Measurements from ENCODE around the gene SGIP1. TPM values are rescaled to one million over a fixed set of nuclear protein-coding genes. Genes with fewer than 3 reads are reported as not detected.
A peak's percentile ranks its signal among the peaks of the same experiment; 100 is the strongest.

SGIP1 gene
- total RNA-seq, 1 donor: 180 TPM

GRCh38 chr1:66760506-66760905 lies 226.6 kb downstream of the SGIP1 start:
- no peak for TF ChIP-seq CTCF (IDR thresholded peaks at IDR 0.05; ENCODE audit: insufficient read depth, low read depth, low read length)
- H3K4me3 ChIP-seq (ENCODE audit: low read depth, low read length): no peak overlapping the region
- DNase-seq (ENCODE audit: low read depth): no peak

GRCh38 chr1:66761221-66761620 lies 227.3 kb downstream of the SGIP1 start:
- no peak overlapping the region for H3K4me3 ChIP-seq (ENCODE audit: low read depth, low read length)
- DNase-seq (ENCODE audit: low read depth): peak; percentile 72
- peak; percentile 13 for TF ChIP-seq CTCF (IDR thresholded peaks at IDR 0.05; ENCODE audit: insufficient read depth, low read depth, low read length)

GRCh38 chr1:66764994-66765578 lies 231.1 kb downstream of the SGIP1 start:
- peak; percentile 71 for DNase-seq (ENCODE audit: low read depth)
- H3K4me3 ChIP-seq (ENCODE audit: low read depth, low read length): no peak overlapping the region
- peak; percentile 78 for TF ChIP-seq CTCF (IDR thresholded peaks at IDR 0.05; ENCODE audit: insufficient read depth, low read depth, low read length)

- H3K4me3 ChIP-seq (ENCODE audit: low read depth, low read length): no peak overlapping the region
- no peak for TF ChIP-seq CTCF (IDR thresholded peaks at IDR 0.05; ENCODE audit: insufficient read depth, low read depth, low read length)
- DNase-seq (ENCODE audit: low read depth): no peak
Measured at GRCh38 chr1:66767626-66768025, 233.7 kb downstream of the SGIP1 start.

- no peak overlapping the region for H3K4me3 ChIP-seq (ENCODE audit: low read depth, low read length)
- no peak for TF ChIP-seq CTCF (IDR thresholded peaks at IDR 0.05; ENCODE audit: insufficient read depth, low read depth, low read length)
- DNase-seq (ENCODE audit: low read depth): no peak
Measured at GRCh38 chr1:66768965-66769364, 235.0 kb downstream of the SGIP1 start.

GRCh38 chr1:66769512-66770229 lies 235.7 kb downstream of the SGIP1 start:
- DNase-seq (ENCODE audit: low read depth): no peak
- no peak for TF ChIP-seq CTCF (IDR thresholded peaks at IDR 0.05; ENCODE audit: insufficient read depth, low read depth, low read length)
- no peak overlapping the region for H3K4me3 ChIP-seq (ENCODE audit: low read depth, low read length)
